ENCODE measurements around the gene COL26A1.
"Not testable (repeated sequence)": the region's sequence is repeated elsewhere in the genome, so short reads cannot be mapped to it uniquely, and the experiment has no call there.

The COL26A1 gene

GRCh38 chr7:101554584-101555268, 192.1 kb downstream of the COL26A1 start:
- no peak for FAIRE-seq

GRCh38 chr7:101555269-101555920, 192.7 kb downstream of the COL26A1 start:
- FAIRE-seq: no peak

- FAIRE-seq: no peak
These were observed 193.2 kb downstream of the COL26A1 start for GRCh38 chr7:101555921-101556275.

GRCh38 chr7:101556453-101556968, 193.8 kb downstream of the COL26A1 start:
- no peak for FAIRE-seq

GRCh38 chr7:101557421-101557820, 194.7 kb downstream of the COL26A1 start:
- FAIRE-seq: no peak

- FAIRE-seq: no peak
These were observed 195.5 kb downstream of the COL26A1 start for GRCh38 chr7:101557978-101558741.

GRCh38 chr7:101558742-101559325, 196.2 kb downstream of the COL26A1 start:
- no peak for FAIRE-seq

GRCh38 chr7:101559586-101559985, 196.9 kb downstream of the COL26A1 start:
- FAIRE-seq: no peak

- FAIRE-seq: not testable (repeated sequence)
These were observed 197.3 kb downstream of the COL26A1 start for GRCh38 chr7:101560021-101560420.

- no peak for FAIRE-seq
These were observed 198.2 kb downstream of the COL26A1 start for GRCh38 chr7:101560856-101561255.

- not testable (repeated sequence) for FAIRE-seq
These were observed 198.6 kb downstream of the COL26A1 start for GRCh38 chr7:101561293-101561692.

- no peak for FAIRE-seq
These were observed 200.0 kb downstream of the COL26A1 start for GRCh38 chr7:101562531-101563197.

- FAIRE-seq: no peak
These were observed 200.7 kb downstream of the COL26A1 start for GRCh38 chr7:101563198-101563901.

GRCh38 chr7:101563943-101564777, 201.5 kb downstream of the COL26A1 start:
- no peak for FAIRE-seq

GRCh38 chr7:101564778-101565211, 202.1 kb downstream of the COL26A1 start:
- no peak for FAIRE-seq

GRCh38 chr7:101565601-101566209, 203.0 kb downstream of the COL26A1 start:
- no peak for FAIRE-seq

- FAIRE-seq: no peak
These were observed 204.6 kb downstream of the COL26A1 start for GRCh38 chr7:101567230-101567629.

GRCh38 chr7:101572156-101572555, 209.5 kb downstream of the COL26A1 start:
- no peak for FAIRE-seq

- no peak for FAIRE-seq
These were observed 212.5 kb downstream of the COL26A1 start for GRCh38 chr7:101575168-101575567.

- no peak for FAIRE-seq
These were observed 213.0 kb downstream of the COL26A1 start for GRCh38 chr7:101575721-101576120.

GRCh38 chr7:101576998-101577397, 214.3 kb downstream of the COL26A1 start:
- FAIRE-seq: no peak
